ENCODE results near the gene LIPT2. TPM values are rescaled to one million over a fixed set of nuclear protein-coding genes. Genes with fewer than 3 reads are reported as not detected.

LIPT2 gene
- polyA plus RNA-seq, 3 donors = 2.2 to 5.1 (median 4.4) TPM

- Histone ChIP-seq H3K4me3 (replicated peaks in 1 of 3; ENCODE audit: low read depth in 2 of 3, low read length in 3 of 3) (no peak overlapping the region), H3K79me2 (ENCODE audit: insufficient read depth, low read length) (no peaks in the 10 kb centered on the region), H3K27me3 (ENCODE audit: control insufficient read depth in 2 of 2, insufficient read depth in 2 of 2, low read length in 2 of 2) (no peaks in the 10 kb centered on the region), H3K9ac (ENCODE audit: insufficient read depth, low read length, poor library complexity, severe bottlenecking) (no peak overlapping the region), H3K9me3 (replicated peaks in 1 of 2; ENCODE audit: control insufficient read depth in 1 of 2, insufficient read depth in 1 of 2, low read length in 2 of 2) (peaks cover 6 to 9% of the 10 kb centered on the region in 2 donors), H2AFZ (ENCODE audit: insufficient read depth, low read depth, low read length, poor library complexity, severe bottlenecking) (no peak overlapping the region), H3K36me3 (replicated peaks in 1 of 2; ENCODE audit: control insufficient read depth in 1 of 2, insufficient read depth in 2 of 2, low read length in 2 of 2) (no peaks in the 10 kb centered on the region), H3K4me2 (replicated peaks; ENCODE audit: extremely low read depth, low read length, poor library complexity, severe bottlenecking) (no peak overlapping the region), H3K4me1 (ENCODE audit: control insufficient read depth in 1 of 2, insufficient read depth in 2 of 2, low read length in 2 of 2) (peaks cover 3 to 11% of the 10 kb centered on the region in 2 donors), H3K27ac (ENCODE audit: low read depth in 1 of 2, low read length in 2 of 2) (no peak overlapping the region), H4K20me1 (ENCODE audit: insufficient read depth, low read length) (no peaks in the 10 kb centered on the region)
- no peak for TF ChIP-seq CTCF (IDR thresholded peaks at IDR 0.05)
- H3K9me3 Mint-ChIP-seq = peaks cover 3 to 10% (median 8%) of the 10 kb centered on the region in 7 donors
- no peak overlapping the region for H3K4me3 Mint-ChIP-seq
- intact Hi-C loops (cut with micrococcal nuclease) = no loop called here
- no peaks in the 10 kb centered on the region for H3K27me3 Mint-ChIP-seq (ENCODE audit: low read depth in 3 of 3)
- H3K27ac Mint-ChIP-seq = no peak overlapping the region
- peaks cover 12% of the 10 kb centered on the region for H3K4me1 Mint-ChIP-seq
- DNase-seq = no peak
- H3K36me3 Mint-ChIP-seq = no peaks in the 10 kb centered on the region
- WGBS (ENCODE audit: insufficient coverage) = 87% methylated on average over 3 of the region's 4 CpGs
Observed at GRCh38 chr11:74505911-74506310, 12.4 kb upstream of the LIPT2 start.

- no peak for TF ChIP-seq CTCF (IDR thresholded peaks at IDR 0.05)
- no peaks in the 10 kb centered on the region for H3K36me3 Mint-ChIP-seq
- peaks cover 6 to 9% of the 10 kb centered on the region in 2 donors for H3K9me3 ChIP-seq (replicated peaks in 1 of 2; ENCODE audit: control insufficient read depth in 1 of 2, insufficient read depth in 1 of 2, low read length in 2 of 2)
- H3K27me3 Mint-ChIP-seq (ENCODE audit: low read depth in 3 of 3) = peaks cover 0 to 2% (median 0%) of the 10 kb centered on the region in 3 donors
- H3K4me3 Mint-ChIP-seq = no peak overlapping the region
- H2AFZ ChIP-seq (ENCODE audit: insufficient read depth, low read depth, low read length, poor library complexity, severe bottlenecking) = no peak overlapping the region
- DNase-seq = no peak
- H3K36me3 ChIP-seq (replicated peaks in 1 of 2; ENCODE audit: control insufficient read depth in 1 of 2, insufficient read depth in 2 of 2, low read length in 2 of 2) = no peaks in the 10 kb centered on the region
- peaks cover 3 to 11% (median 8%) of the 10 kb centered on the region in 7 donors for H3K9me3 Mint-ChIP-seq
- no peak overlapping the region for H3K27ac ChIP-seq (ENCODE audit: low read depth in 1 of 2, low read length in 2 of 2)
- peaks cover 3 to 11% of the 10 kb centered on the region in 2 donors for H3K4me1 ChIP-seq (ENCODE audit: control insufficient read depth in 1 of 2, insufficient read depth in 2 of 2, low read length in 2 of 2)
- no peak overlapping the region for H3K4me3 ChIP-seq (replicated peaks in 1 of 3; ENCODE audit: low read depth in 2 of 3, low read length in 3 of 3)
- WGBS (ENCODE audit: insufficient coverage) = no CpG with 5 or more reads among the region's 1 CpG
- intact Hi-C loops (cut with micrococcal nuclease) = no loop called here
- H3K27ac Mint-ChIP-seq = no peak overlapping the region
- H3K4me2 ChIP-seq (replicated peaks; ENCODE audit: extremely low read depth, low read length, poor library complexity, severe bottlenecking) = no peak overlapping the region
- no peaks in the 10 kb centered on the region for H3K79me2 ChIP-seq (ENCODE audit: insufficient read depth, low read length)
- no peaks in the 10 kb centered on the region for H3K27me3 ChIP-seq (ENCODE audit: control insufficient read depth in 2 of 2, insufficient read depth in 2 of 2, low read length in 2 of 2)
- no peak overlapping the region for H3K9ac ChIP-seq (ENCODE audit: insufficient read depth, low read length, poor library complexity, severe bottlenecking)
- H4K20me1 ChIP-seq (ENCODE audit: insufficient read depth, low read length) = no peaks in the 10 kb centered on the region
- H3K4me1 Mint-ChIP-seq = peaks cover 12% of the 10 kb centered on the region
Observed at GRCh38 chr11:74504100-74504691, 10.7 kb upstream of the LIPT2 start.

Measured in CD14-positive monocyte (primary cell).